GM13977 (cell line): ENCODE results near the gene TWNK.

Experiments used
- DNase-seq: peaks from one replicate; pipeline ENCODE4 v3.0.0; 2012; ENCODE audit warnings: low spot score
- in situ Hi-C: fragments of 300-500 bp; cut with MboI; formaldehyde crosslinking; loops from one replicate; pipeline ENCODE4 v1.12.0; 2022; ENCODE audit warnings: low sequenced_read_pairs, low pct_unique_long_range_greater_than_20kb, mixed read lengths, inconsistent platforms; ENCODE audit not compliant: unreplicated experiment
- TF ChIP-seq, protein P1 (sequence below): IDR thresholded peaks from 2 replicates; pipeline ENCODE4 v1.5.1; 2012; ENCODE audit warnings: mild to moderate bottlenecking, control low read depth; ENCODE audit not compliant: insufficient read depth; ENCODE audit errors: extremely low read depth, missing control alignments

Gene TWNK

DNA sequence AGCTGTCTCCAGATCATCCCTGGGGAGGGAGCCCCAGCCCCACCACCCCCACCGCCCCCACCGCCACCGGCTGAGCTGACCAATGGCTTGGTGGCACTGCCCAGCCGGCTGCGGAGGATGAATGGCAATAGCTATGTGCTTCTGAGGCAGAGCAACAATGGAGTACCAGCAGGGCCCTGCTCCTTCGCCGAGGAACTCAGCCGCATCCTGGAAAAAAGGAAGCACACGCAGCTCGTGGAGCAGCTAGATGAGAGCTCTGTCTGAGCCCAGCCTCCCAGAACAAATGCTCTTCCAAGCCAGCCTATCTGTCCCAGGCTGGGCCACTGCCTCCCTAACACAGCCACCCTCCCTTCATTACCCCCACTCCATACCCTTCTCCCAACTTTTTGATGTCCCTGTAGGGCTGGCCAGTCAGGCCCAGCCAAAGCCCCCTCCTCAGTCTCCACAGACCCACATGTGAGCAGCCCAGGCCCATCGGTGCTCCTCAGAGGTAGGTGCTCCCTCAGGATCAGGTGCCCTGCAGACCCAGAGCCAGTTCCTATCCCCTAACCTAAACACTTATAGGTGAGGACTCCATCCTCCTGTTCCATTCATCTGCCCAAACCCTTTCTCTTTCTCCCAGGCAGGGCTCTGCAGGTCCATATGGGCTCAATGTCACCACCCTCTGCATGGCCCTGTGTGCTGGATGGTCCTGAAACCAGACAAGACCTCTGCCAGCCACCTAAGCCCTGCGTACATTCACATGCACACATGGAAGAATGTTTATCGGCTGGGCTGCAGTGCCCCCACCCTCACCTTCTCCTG is 3.3 kb upstream of the TWNK start:
- TF ChIP-seq, protein P1, sequence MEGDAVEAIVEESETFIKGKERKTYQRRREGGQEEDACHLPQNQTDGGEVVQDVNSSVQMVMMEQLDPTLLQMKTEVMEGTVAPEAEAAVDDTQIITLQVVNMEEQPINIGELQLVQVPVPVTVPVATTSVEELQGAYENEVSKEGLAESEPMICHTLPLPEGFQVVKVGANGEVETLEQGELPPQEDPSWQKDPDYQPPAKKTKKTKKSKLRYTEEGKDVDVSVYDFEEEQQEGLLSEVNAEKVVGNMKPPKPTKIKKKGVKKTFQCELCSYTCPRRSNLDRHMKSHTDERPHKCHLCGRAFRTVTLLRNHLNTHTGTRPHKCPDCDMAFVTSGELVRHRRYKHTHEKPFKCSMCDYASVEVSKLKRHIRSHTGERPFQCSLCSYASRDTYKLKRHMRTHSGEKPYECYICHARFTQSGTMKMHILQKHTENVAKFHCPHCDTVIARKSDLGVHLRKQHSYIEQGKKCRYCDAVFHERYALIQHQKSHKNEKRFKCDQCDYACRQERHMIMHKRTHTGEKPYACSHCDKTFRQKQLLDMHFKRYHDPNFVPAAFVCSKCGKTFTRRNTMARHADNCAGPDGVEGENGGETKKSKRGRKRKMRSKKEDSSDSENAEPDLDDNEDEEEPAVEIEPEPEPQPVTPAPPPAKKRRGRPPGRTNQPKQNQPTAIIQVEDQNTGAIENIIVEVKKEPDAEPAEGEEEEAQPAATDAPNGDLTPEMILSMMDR: no peak
- DNase-seq: no peak
- in situ Hi-C loops: no loop called here

DNA sequence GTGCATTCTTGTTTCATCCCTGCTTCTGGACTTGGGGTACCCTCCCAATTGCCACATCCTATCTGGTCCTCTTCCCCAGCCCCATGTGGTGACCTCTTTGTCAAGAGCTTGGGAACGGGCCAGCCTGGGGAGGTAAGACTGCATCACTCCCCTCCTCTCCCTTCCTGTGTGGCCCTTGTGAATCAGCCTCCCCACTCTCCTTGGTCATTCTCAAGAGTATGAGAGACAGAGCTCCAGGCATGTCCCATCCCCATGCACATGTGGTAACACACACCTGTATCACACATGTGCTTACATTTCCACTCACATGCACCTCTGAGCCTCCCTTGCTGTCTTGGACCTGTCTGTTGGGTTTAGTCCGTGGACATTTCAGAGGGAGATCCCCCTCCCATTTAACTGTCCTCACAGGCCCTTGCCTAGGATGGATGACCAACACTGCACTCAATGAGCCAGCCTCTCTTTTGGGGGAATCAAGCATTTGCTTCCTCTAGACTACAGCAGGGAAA is 2.6 kb upstream of the TWNK start:
- no peak for DNase-seq
- TF ChIP-seq, protein P1: no peak
- in situ Hi-C loops: no loop called here

DNA sequence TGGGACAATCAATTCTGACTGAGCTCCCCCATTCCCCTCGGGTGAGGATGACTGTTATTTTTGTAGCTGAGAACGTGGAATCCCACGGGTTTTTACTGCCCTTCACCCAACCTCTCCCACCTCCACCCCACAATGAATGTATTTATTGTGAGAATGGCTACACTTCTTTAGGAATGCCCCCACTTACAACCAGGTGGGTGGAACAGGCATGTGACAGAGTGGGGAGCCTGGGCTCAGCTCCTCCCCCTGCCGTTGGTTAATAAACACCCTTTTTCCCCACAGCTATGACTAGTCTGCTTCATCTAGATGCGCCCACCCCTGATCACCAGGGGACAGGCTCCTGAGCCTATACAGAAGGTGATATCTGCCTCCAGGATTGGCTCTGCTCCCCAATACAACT is 2.0 kb upstream of the TWNK start:
- TF ChIP-seq, protein P1: no peak
- in situ Hi-C loops: no loop called here
- DNase-seq: no peak

DNA sequence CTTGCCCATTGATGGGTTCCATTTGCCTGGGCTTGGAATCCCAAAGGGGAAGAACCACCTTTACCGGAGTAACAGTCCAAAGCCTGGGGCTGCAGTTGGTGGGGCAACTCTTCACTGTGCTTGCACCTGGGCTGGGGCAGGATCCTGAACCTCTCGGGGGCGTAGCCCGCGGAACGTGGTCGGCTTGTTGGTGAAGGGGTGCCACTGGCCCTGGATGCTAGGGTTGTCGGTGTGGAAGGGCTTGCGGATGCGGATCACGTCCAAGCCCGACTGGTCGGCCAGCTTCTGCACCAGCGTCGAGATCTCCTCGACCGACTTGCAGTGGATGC is 756 bp upstream of the TWNK start:
- in situ Hi-C loops: no loop called here
- no peak for DNase-seq
- TF ChIP-seq, protein P1: no peak

DNA sequence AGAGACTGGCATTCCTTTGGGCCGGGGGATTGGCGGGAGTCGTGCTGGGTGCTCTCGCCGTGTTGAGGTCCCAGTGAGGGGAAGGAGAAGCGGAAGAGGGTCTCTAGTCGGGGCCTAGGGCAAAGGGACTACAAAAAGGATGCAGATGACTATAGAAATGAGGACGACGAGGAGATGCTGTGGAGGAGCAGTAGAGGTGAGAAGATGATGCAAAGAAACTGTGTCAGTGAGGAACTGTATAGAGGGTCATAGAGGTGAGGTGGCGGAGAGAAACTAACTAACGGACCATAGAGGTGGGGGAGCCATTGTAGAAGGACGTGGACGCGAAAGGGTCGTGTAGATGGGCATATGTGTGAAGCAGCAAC is 324 bp downstream of the TWNK start:
- TF ChIP-seq, protein P1: no peak
- DNase-seq: no peak
- in situ Hi-C loops: no loop called here

DNA sequence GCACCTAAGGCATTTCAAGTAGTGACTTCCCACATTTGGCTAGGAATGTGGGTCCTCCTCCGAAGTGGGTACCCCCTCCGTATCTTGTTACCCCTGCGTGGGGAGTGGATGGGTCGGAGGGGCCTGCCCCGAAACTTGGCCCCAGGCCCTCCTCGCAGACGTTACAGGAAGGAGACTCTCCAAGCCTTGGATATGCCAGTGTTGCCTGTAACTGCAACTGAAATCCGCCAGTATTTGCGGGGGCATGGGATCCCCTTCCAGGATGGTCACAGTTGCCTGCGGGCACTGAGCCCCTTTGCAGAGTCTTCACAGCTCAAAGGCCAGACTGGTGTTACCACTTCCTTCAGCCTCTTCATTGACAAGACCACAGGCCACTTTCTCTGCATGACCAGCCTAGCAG is 823 bp downstream of the TWNK start:
- DNase-seq: no peak
- in situ Hi-C loops: no loop called here
- TF ChIP-seq, protein P1: no peak
